B cell (primary cell): ENCODE data around the gene TSHZ3. TPM values are rescaled to one million over a fixed set of nuclear protein-coding genes. Genes with fewer than 3 reads are reported as not detected.

Experiments
- ATAC-seq: fragments of 200-7000 bp; cut with Tn5 transposase; one replicate; pipeline ENCODE4 v1.10.0; 2021; ENCODE audit warnings: low read depth, mild to moderate bottlenecking, moderate number of reproducible peaks, moderate library complexity
- CTCF ChIA-PET: fragments of 350-600 bp; sonication (Branson Sonifier 250); formaldehyde crosslinking; loops from one replicate; lab custom pipeline; 2021; ENCODE audit warnings: antibody characterized with exemption, inconsistent platforms; lab: Charles Lee
- POLR2A ChIA-PET: fragments of 350-600 bp; sonication (Branson Sonifier 250); formaldehyde crosslinking; loops from one replicate; lab custom pipeline; 2021; ENCODE audit warnings: antibody characterized with exemption; lab: Charles Lee
- DNase-seq: peaks from one replicate; pipeline ENCODE4 v3.0.0; 2013
- H2AFZ ChIP-seq: 2 replicates; pipeline ENCODE4 v1.6.1; 2012; ENCODE audit warnings: mild to moderate bottlenecking, low read depth, low read length; ENCODE audit not compliant: insufficient read depth, poor library complexity, severe bottlenecking
- H3K27ac ChIP-seq, 2 donors: 1 replicate in 1 of 2; 2 replicates in 1 of 2; pipeline ENCODE4 v1.5.1; 2012 to 2013; ENCODE audit warnings: low read length in 2 of 2, mild to moderate bottlenecking in 2 of 2, moderate library complexity in 1 of 2
- H3K27me3 ChIP-seq, 4 experiments: fragments of 200-600 bp in 1 of 4; sonication (generic) in 1 of 4; replicated peaks in 1 of 4; 1 replicate in 2 of 4; 2 replicates in 2 of 4; pipeline versions ENCODE4 v1.6.1 to v1.7.0; 2013 to 2016; ENCODE audit warnings: low read length in 3 of 4, mild to moderate bottlenecking in 2 of 4, mixed read lengths in 1 of 4, moderate library complexity in 1 of 4; ENCODE audit not compliant: insufficient read depth in 4 of 4, control insufficient read depth in 3 of 4; ENCODE audit errors: control extremely low read depth in 1 of 4
- H3K36me3 ChIP-seq, 2 experiments: replicated peaks in 1 of 2; 1 replicate in 1 of 2; 2 replicates in 1 of 2; pipeline versions ENCODE4 v1.6.1 to v1.7.1; 2013; ENCODE audit warnings: low read length in 1 of 2; ENCODE audit not compliant: insufficient read depth in 2 of 2, control insufficient read depth in 1 of 2; ENCODE audit errors: control extremely low read depth in 1 of 2, extremely low read depth in 1 of 2
- H3K4me1 ChIP-seq, 2 donors: fragments of 200-600 bp in 1 of 2; sonication (generic) in 1 of 2; 1 replicate in 1 of 2; 2 replicates in 1 of 2; pipeline versions ENCODE4 v1.5.1 to v1.6.1; 2013 to 2017; ENCODE audit warnings: low read length in 2 of 2; ENCODE audit not compliant: control insufficient read depth in 2 of 2, insufficient read depth in 2 of 2
- H3K4me2 ChIP-seq: replicated peaks from 2 replicates; pipeline ENCODE3; 2012; ENCODE audit warnings: mild to moderate bottlenecking, low read depth, low read length; ENCODE audit not compliant: poor library complexity, severe bottlenecking
- H3K4me3 ChIP-seq, 5 experiments: fragments of 200-600 bp in 1 of 5; sonication (generic) in 1 of 5; 1 replicate in 3 of 5; 2 replicates in 2 of 5; pipeline versions ENCODE4 v1.5.1 to v1.7.0; 2011 to 2016; ENCODE audit warnings: low read length in 4 of 5, mild to moderate bottlenecking in 4 of 5, low read depth in 2 of 5, control low read depth in 1 of 5, moderate library complexity in 1 of 5; ENCODE audit not compliant: insufficient read depth in 1 of 5; ENCODE audit errors: control extremely low read depth in 1 of 5, extremely low read depth in 1 of 5
- H3K79me2 ChIP-seq: fragments of 200-600 bp; sonication (generic); one replicate; pipeline ENCODE4 v1.6.0; 2016; ENCODE audit warnings: low read length; ENCODE audit not compliant: control insufficient read depth, insufficient read depth
- H3K9ac ChIP-seq: fragments of 200-600 bp; sonication (generic); 2 replicates; pipeline ENCODE4 v1.6.1; 2017; ENCODE audit warnings: mild to moderate bottlenecking, low read length, moderate library complexity
- H3K9me3 ChIP-seq, 3 donors: one replicate each; pipeline versions ENCODE4 v1.6.1 to v1.7.1; 2013; ENCODE audit warnings: low read length in 2 of 3; ENCODE audit not compliant: control insufficient read depth in 2 of 3, insufficient read depth in 1 of 3; ENCODE audit errors: control extremely low read depth in 1 of 3
- H4K20me1 ChIP-seq: 2 replicates; pipeline ENCODE4 v1.6.0; 2012; ENCODE audit warnings: mild to moderate bottlenecking, low read length; ENCODE audit not compliant: insufficient read depth, control insufficient read depth, poor library complexity, severe bottlenecking
- H3K27ac Mint-ChIP-seq: one replicate; pipeline ENCODE4 v1.8.0; 2021; ENCODE audit warnings: mixed read lengths
- H3K27me3 Mint-ChIP-seq: one replicate; pipeline ENCODE4 v1.8.0; 2021; ENCODE audit warnings: mixed read lengths
- H3K4me1 Mint-ChIP-seq: one replicate; pipeline ENCODE4 v1.8.0; 2021; ENCODE audit warnings: mixed read lengths
- H3K4me3 Mint-ChIP-seq: one replicate; pipeline ENCODE4 v1.8.0; 2021; ENCODE audit warnings: mixed read lengths
- H3K9me3 Mint-ChIP-seq: one replicate; pipeline ENCODE4 v1.8.0; 2022; ENCODE audit warnings: mixed read lengths; ENCODE audit not compliant: insufficient read depth
- CTCF ChIP-seq: fragments of 200-600 bp; IDR thresholded peaks from one replicate; pipeline ENCODE4 v1.8.0; 2022; ENCODE audit warnings: antibody characterized with exemption, mild to moderate bottlenecking
- EZH2 ChIP-seq: IDR thresholded peaks from 2 replicates; pipeline ENCODE4 v1.6.1; 2012; ENCODE audit warnings: borderline replicate concordance, low read depth, mild to moderate bottlenecking, moderate library complexity, low read length; ENCODE audit not compliant: insufficient read depth, poor library complexity, severe bottlenecking
- WGBS: methylation state at CpG from one replicate; pipeline ENCODE4 v1.1.5; 2013; ENCODE audit warnings: missing lambda C conversion rate; ENCODE audit not compliant: insufficient coverage; 5-methylcytosine and 5-hydroxymethylcytosine counted together
- intact Hi-C: fragments of 100-400 bp; cut with micrococcal nuclease; formaldehyde crosslinking; loops from one replicate; pipeline ENCODE4 v1.10.0; 2022
- polyA plus RNA-seq: library from polyadenylated mRNA; depleted of rRNA; stranded (reverse); fragments of >200 nt; gene quantifications from 2 replicates; pipeline ENCODE4 v1.2.3, GENCODE V29; 2012
- total RNA-seq, 2 donors: library from RNA; stranded (reverse); fragments of 120-200 nt in 1 of 2; gene quantifications; 1 replicate in 1 of 2; 2 replicates in 1 of 2; pipeline versions ENCODE4 v1.2.3 to v1.2.4, GENCODE V29; 2013 to 2022

Gene TSHZ3
- total and polyA plus RNA-seq, 2 donors (not counting 1 experiment from before 2014, with no cell fraction given), result 0.03 to 0.34 TPM

GRCh38 chr19:31313291-31314030 is 35.8 kb downstream of the TSHZ3 start:
- ChIA-PET CTCF (no interaction called here), POLR2A (no interaction called here)
- Histone ChIP-seq H3K4me3 (no peak overlapping the region), H3K4me2 (no peak overlapping the region), H3K9me3 (peaks cover 0 to 22% (median 0%) of the 10 kb centered on the region in 3 donors), H2AFZ (no peak overlapping the region), H3K4me1 (no peaks in the 10 kb centered on the region), H3K27ac (no peak overlapping the region), H4K20me1 (no peaks in the 10 kb centered on the region), H3K9ac (no peak overlapping the region), H3K27me3 (no peaks in the 10 kb centered on the region), H3K36me3 (no peaks in the 10 kb centered on the region), H3K79me2 (no peaks in the 10 kb centered on the region)
- no peaks in the 10 kb centered on the region for H3K9me3 Mint-ChIP-seq
- H3K27me3 Mint-ChIP-seq, result no peaks in the 10 kb centered on the region
- TF ChIP-seq CTCF (no peak), EZH2 (no peak)
- no peak overlapping the region for H3K27ac Mint-ChIP-seq
- H3K4me1 Mint-ChIP-seq, result no peaks in the 10 kb centered on the region
- ATAC-seq (no peak), DNase-seq (no peak)
- 95% methylated on average over 16 of the region's 20 CpGs for WGBS
- H3K4me3 Mint-ChIP-seq, result no peak overlapping the region
- intact Hi-C loops, result no loop called here

- no peak overlapping the region for H2AFZ ChIP-seq
- H3K9ac ChIP-seq, result no peak overlapping the region
- TF ChIP-seq CTCF (no peak), EZH2 (no peak)
- H3K79me2 ChIP-seq, result no peaks in the 10 kb centered on the region
- H3K27ac ChIP-seq, result no peak overlapping the region
- H3K4me1 ChIP-seq, result no peaks in the 10 kb centered on the region
- H3K27me3 ChIP-seq, result no peaks in the 10 kb centered on the region
- Mint-ChIP-seq H3K27me3 (no peaks in the 10 kb centered on the region), H3K4me1 (no peaks in the 10 kb centered on the region), H3K4me3 (no peak overlapping the region), H3K27ac (no peak overlapping the region), H3K9me3 (no peaks in the 10 kb centered on the region)
- no peak for ATAC-seq
- no peak overlapping the region for H3K4me2 ChIP-seq
- intact Hi-C loops, result no loop called here
- WGBS, result 41% methylated on average over 3 of the region's 10 CpGs
- no peaks in the 10 kb centered on the region for H3K36me3 ChIP-seq
- no peak overlapping the region for H3K4me3 ChIP-seq
- H3K9me3 ChIP-seq, result peaks cover 0 to 22% (median 0%) of the 10 kb centered on the region in 3 donors
- ChIA-PET CTCF (no interaction called here), POLR2A (no interaction called here)
- H4K20me1 ChIP-seq, result no peaks in the 10 kb centered on the region
- no peak for DNase-seq
Observed at GRCh38 chr19:31312677-31313244, 36.5 kb downstream of the TSHZ3 start.
